A549 treated with AZD9567 at 1 μM for 4 hours (cell line): ENCODE data around the gene TYROBP. TPM values are rescaled to one million over a fixed set of nuclear protein-coding genes. Genes with fewer than 3 reads are reported as not detected.

Experiments
- total RNA-seq: library from RNA; stranded (reverse); fragments of 200-300 nt; extraction: Qiagen RNA extraction; gene quantifications from 5 replicates; pipeline ENCODE4 v1.2.3, GENCODE V29; 2022; ENCODE audit not compliant: insufficient read depth

Gene TYROBP
- total RNA-seq = 0.17 TPM in 1 of 5 replicates, not detected in the others

GRCh38 chr19:35908010-35908441 lies at the start of gene TYROBP:
Gene TYROBP, minus strand, starts transcription at chr19:35908295. Its CDS starts 67 bp downstream, at chr19:35908228.

GRCh38 chr19:35935911-35936737 lies 28.0 kb upstream of the TYROBP start, which contains the start of gene LRFN3:
Gene LRFN3, plus strand, starts transcription at chr19:35936374. Its CDS starts 3,052 bp downstream, at chr19:35939426.

GRCh38 chr19:35901854-35902661 lies 6.0 kb downstream of the TYROBP start, which contains the start of gene HCST:
Gene HCST, plus strand, starts transcription at chr19:35902529. Its CDS starts 65 bp downstream, at chr19:35902594.

GRCh38 chr19:35868172-35868822 lies 39.8 kb downstream of the TYROBP start, which contains the start of gene APLP1:
Gene APLP1, plus strand, starts transcription at chr19:35868574. Its CDS starts 63 bp downstream, at chr19:35868637.

GRCh38 chr19:35856546-35857149 lies 51.4 kb downstream of the TYROBP start, which contains the start of gene KIRREL2:
Gene KIRREL2, plus strand, starts transcription at chr19:35856911. Its CDS starts 209 bp downstream, at chr19:35857120.

Other genes with a start within 250 kb of the TYROBP start
- gene UPK1A, start 241.8 kb downstream of the TYROBP start, total RNA-seq = 0.75 to 1.1 TPM (median 0.86 TPM) in 4 of 5 replicates, not detected in the other
- gene ZBTB32, start 203.7 kb downstream of the TYROBP start, total RNA-seq = not detected in 5 replicates
- gene KMT2B, start 190.3 kb downstream of the TYROBP start, total RNA-seq = 56.0 to 66.5 TPM (median 61.9 TPM) in 5 replicates
- gene IGFLR1, start 165.8 kb downstream of the TYROBP start, total RNA-seq = 12.6 to 17.0 TPM (median 12.9 TPM) in 5 replicates
- 14.5 to 26.3 TPM (median 25.6 TPM) in 5 replicates for gene U2AF1L4, start 162.9 kb downstream of the TYROBP start, total RNA-seq
- 259 to 313 TPM (median 277 TPM) in 5 replicates for gene PSENEN, start 162.6 kb downstream of the TYROBP start, total RNA-seq
- gene LIN37, start 159.7 kb downstream of the TYROBP start, total RNA-seq = 22.9 to 57.3 TPM (median 27.5 TPM) in 5 replicates
- 0.28 to 0.42 TPM (median 0.36 TPM) in 4 of 5 replicates, not detected in the other for gene HSPB6, start 151.3 kb downstream of the TYROBP start, total RNA-seq
- gene PROSER3, start 150.1 kb downstream of the TYROBP start, total RNA-seq = 23.3 to 34.4 TPM (median 28.2 TPM) in 5 replicates
- gene ARHGAP33, start 132.7 kb downstream of the TYROBP start, total RNA-seq = 5.6 to 17.7 TPM (median 8.4 TPM) in 5 replicates
- gene PRODH2, start 95.5 kb downstream of the TYROBP start, total RNA-seq = 0.22 to 0.40 TPM (median 0.32 TPM) in 4 of 5 replicates, not detected in the other
- 0.47 to 0.70 TPM (median 0.57 TPM) in 4 of 5 replicates, not detected in the other for gene NPHS1, start 55.8 kb downstream of the TYROBP start, total RNA-seq
- gene KIRREL2, start 51.4 kb downstream of the TYROBP start, total RNA-seq = 0.39 to 0.61 TPM (median 0.49 TPM) in 4 of 5 replicates, not detected in the other
- 58.7 to 97.2 TPM (median 91.0 TPM) in 5 replicates for gene APLP1, start 39.7 kb downstream of the TYROBP start, total RNA-seq
- gene NFKBID, start 7.8 kb downstream of the TYROBP start, total RNA-seq = 3.0 to 9.9 TPM (median 8.2 TPM) in 5 replicates
- 0.25 to 0.67 TPM (median 0.50 TPM) in 4 of 5 replicates, not detected in the other for gene HCST, start 5.8 kb downstream of the TYROBP start, total RNA-seq
- gene LRFN3, start 28.1 kb upstream of the TYROBP start, total RNA-seq = 14.2 to 23.4 TPM (median 21.3 TPM) in 5 replicates
- gene SDHAF1, start 86.9 kb upstream of the TYROBP start, total RNA-seq = 25.6 to 52.9 TPM (median 51.2 TPM) in 5 replicates
- 0.20 to 0.43 TPM (median 0.23 TPM) in 4 of 5 replicates, not detected in the other for gene SYNE4, start 100.5 kb upstream of the TYROBP start, total RNA-seq
- 22.8 to 29.3 TPM (median 23.7 TPM) in 5 replicates for gene ALKBH6, start 105.9 kb upstream of the TYROBP start, total RNA-seq
- gene CLIP3, start 124.6 kb upstream of the TYROBP start, total RNA-seq = 1.0 to 1.4 TPM (median 1.2 TPM) in 4 of 5 replicates, not detected in the other
- gene THAP8, start 146.0 kb upstream of the TYROBP start, total RNA-seq = 7.1 to 7.9 TPM (median 7.8 TPM) in 5 replicates
- gene WDR62, start 146.6 kb upstream of the TYROBP start, total RNA-seq = 20.3 to 30.6 TPM (median 28.8 TPM) in 5 replicates
- gene OVOL3, start 202.8 kb upstream of the TYROBP start, total RNA-seq = 0.40 to 0.67 TPM (median 0.46 TPM) in 4 of 5 replicates, not detected in the other
- gene POLR2I, start 206.6 kb upstream of the TYROBP start, total RNA-seq = 242 to 283 TPM (median 265 TPM) in 5 replicates
- 467 to 588 TPM (median 565 TPM) in 5 replicates for gene TBCB, start 207.2 kb upstream of the TYROBP start, total RNA-seq
- 1,458 to 2,233 TPM (median 2,086 TPM) in 5 replicates for gene CAPNS1, start 231.8 kb upstream of the TYROBP start, total RNA-seq
- gene COX7A1, start 244.2 kb upstream of the TYROBP start, total RNA-seq = not detected in 5 replicates